A673 (cell line): ENCODE data around the gene GORASP1. TPM values are rescaled to one million over a fixed set of nuclear protein-coding genes. Genes with fewer than 3 reads are reported as not detected.
A peak's percentile ranks its signal among the peaks of the same experiment; 100 is the strongest.

Experiments used
- BruUV-seq: library from RNA; stranded (reverse); fragments of 400-500 nt; replicated peaks from 2 replicates; lab custom pipeline; 2021; lab: Mats Ljungman, UMichigan
- CTCF ChIA-PET: fragments of 300-600 bp; sonication (Branson Sonifier 250); formaldehyde crosslinking; loops from one replicate; lab custom pipeline; 2022; ENCODE audit warnings: antibody characterized with exemption; lab: Charles Lee
- POLR2A ChIA-PET: fragments of 300-600 bp; sonication (Branson Sonifier 250); formaldehyde crosslinking; loops from one replicate; lab custom pipeline; 2022; ENCODE audit warnings: antibody characterized with exemption; ENCODE audit not compliant: low non-redundant PET; lab: Charles Lee
- DNase-seq: peaks from one replicate; pipeline ENCODE4 v3.0.0-alpha.2; 2015; ENCODE audit warnings: low spot score
- H3K27ac ChIP-seq: fragments of 200-600 bp; sonication (generic); 2 replicates; pipeline ENCODE4 v1.5.1; 2016; ENCODE audit warnings: mixed run types, low read depth, mild to moderate bottlenecking, mixed read lengths, antibody characterized with exemption, low read length; ENCODE audit not compliant: poor library complexity, severe bottlenecking
- H3K27me3 ChIP-seq: fragments of 200-600 bp; sonication (generic); replicated peaks from 2 replicates; pipeline ENCODE4 v1.6.1; 2017; ENCODE audit warnings: mixed run types, low read depth, mild to moderate bottlenecking, mixed read lengths, antibody characterized with exemption, low read length; ENCODE audit not compliant: insufficient read depth, poor library complexity
- H3K36me3 ChIP-seq: fragments of 200-600 bp; sonication (generic); 2 replicates; pipeline ENCODE4 v1.6.1; 2016; ENCODE audit warnings: mixed run types, mild to moderate bottlenecking, mixed read lengths, antibody characterized with exemption, low read length; ENCODE audit not compliant: insufficient read depth, poor library complexity, severe bottlenecking
- H3K4me1 ChIP-seq: fragments of 200-600 bp; sonication (generic); 2 replicates; pipeline ENCODE4 v1.6.1; 2017; ENCODE audit warnings: mixed run types, mild to moderate bottlenecking, mixed read lengths, antibody characterized with exemption, low read length; ENCODE audit not compliant: insufficient read depth, poor library complexity, severe bottlenecking
- H3K4me3 ChIP-seq: fragments of 200-600 bp; sonication (generic); 2 replicates; pipeline ENCODE4 v1.5.1; 2016; ENCODE audit warnings: low read depth, mixed run types, mild to moderate bottlenecking, mixed read lengths, low read length; ENCODE audit not compliant: poor library complexity, severe bottlenecking
- H3K9me3 ChIP-seq: fragments of 200-600 bp; sonication (generic); 2 replicates; pipeline ENCODE4 v1.6.1; 2016; ENCODE audit warnings: mixed run types, low read depth, mild to moderate bottlenecking, mixed read lengths, antibody characterized with exemption, low read length; ENCODE audit not compliant: poor library complexity, severe bottlenecking
- CTCF ChIP-seq: fragments of 300-800, 200-600 bp; sonication (generic); conservative IDR thresholded peaks from 2 replicates; pipeline ENCODE4 v1.5.1; 2017; ENCODE audit warnings: low read depth, mild to moderate bottlenecking, antibody characterized with exemption, low read length, moderate library complexity, mixed read lengths
- EZH2 ChIP-seq: fragments of 200-600 bp; sonication (generic); IDR thresholded peaks from 2 replicates; pipeline ENCODE4 v1.6.1; 2017; ENCODE audit warnings: borderline replicate concordance, low read depth, mild to moderate bottlenecking, mixed read lengths, antibody characterized with exemption, low read length; ENCODE audit not compliant: poor library complexity, severe bottlenecking
- intact Hi-C: fragments of 100-400 bp; cut with micrococcal nuclease; formaldehyde crosslinking; loops from one replicate; pipeline ENCODE4 v1.10.0; 2022; ENCODE audit not compliant: unreplicated experiment
- total RNA-seq: library from RNA; stranded (reverse); gene quantifications from 2 replicates; pipeline ENCODE4 v1.2.3, GENCODE V29; 2021

Gene GORASP1
- total RNA-seq, 1 experiment from 2014 or later: 24.3 TPM

- Histone ChIP-seq H3K27ac (peak overlapping the region; percentile 88), H3K4me1 (peaks cover 51% of the 10 kb centered on the region), H3K27me3 (no peaks in the 10 kb centered on the region), H3K36me3 (peaks cover 6% of the 10 kb centered on the region), H3K4me3 (no peak overlapping the region), H3K9me3 (no peaks in the 10 kb centered on the region)
- no peak for DNase-seq
- TF ChIP-seq CTCF (no peak), EZH2 (no peak)
- ChIA-PET POLR2A (interaction anchor here (0.6 kb wide), 2 partner anchors 13 to 16 kb away, joined by 7 to 8 read pairs; no protein-coding TSS in a partner anchor), CTCF (interaction anchor here (1.0 kb wide), 1 partner anchor 24 kb away, joined by 3 read pairs; no protein-coding TSS in a partner anchor)
- intact Hi-C loops: no loop called here
- no TSS peak for BruUV-seq
Measured at GRCh38 chr3:39149498-39150147, 42.2 kb upstream of the GORASP1 start.

GRCh38 chr3:39149059-39149455 is 41.6 kb upstream of the GORASP1 start:
- peak overlapping the region; percentile 73 for H3K27ac ChIP-seq
- H3K27me3 ChIP-seq: no peaks in the 10 kb centered on the region
- TF ChIP-seq EZH2 (no peak), CTCF (no peak)
- ChIA-PET POLR2A (interaction anchor here (0.6 to 0.7 kb wide), 3 partner anchors 13 to 17 kb away, joined by 6 to 8 read pairs (median 7); no protein-coding TSS in a partner anchor), CTCF (no interaction called here)
- no peak for DNase-seq
- intact Hi-C loops: no loop called here
- no peaks in the 10 kb centered on the region for H3K9me3 ChIP-seq
- H3K4me1 ChIP-seq: peaks cover 51% of the 10 kb centered on the region
- no TSS peak for BruUV-seq
- no peak overlapping the region for H3K4me3 ChIP-seq
- peaks cover 6% of the 10 kb centered on the region for H3K36me3 ChIP-seq

GRCh38 chr3:39148435-39149058 is 41.1 kb upstream of the GORASP1 start:
- TF ChIP-seq CTCF (no peak), EZH2 (no peak)
- Histone ChIP-seq H3K27ac (peak overlapping the region; percentile 73), H3K27me3 (no peaks in the 10 kb centered on the region), H3K4me1 (peaks cover 51% of the 10 kb centered on the region), H3K4me3 (peak overlapping the region; percentile 2), H3K9me3 (no peaks in the 10 kb centered on the region), H3K36me3 (peaks cover 11% of the 10 kb centered on the region)
- intact Hi-C loops: no loop called here
- DNase-seq: no peak
- BruUV-seq: no TSS peak
- CTCF ChIA-PET: no interaction called here
- POLR2A ChIA-PET: interaction anchor here (0.6 to 0.7 kb wide), 3 partner anchors 14 to 17 kb away, joined by 6 to 8 read pairs (median 7); no protein-coding TSS in a partner anchor
